HG02852 (cell line): Measurements from ENCODE around the gene GNG8.
A peak's percentile ranks its signal among the peaks of the same experiment; 100 is the strongest.

ENCODE experiments used
- ATAC-seq: cut with Tn5 transposase; IDR thresholded peaks from one replicate; pipeline ENCODE4 v1.9.1; 2021; ENCODE audit warnings: mild to moderate bottlenecking, moderate library complexity; ENCODE audit not compliant: unreplicated experiment

The GNG8 gene

DNA sequence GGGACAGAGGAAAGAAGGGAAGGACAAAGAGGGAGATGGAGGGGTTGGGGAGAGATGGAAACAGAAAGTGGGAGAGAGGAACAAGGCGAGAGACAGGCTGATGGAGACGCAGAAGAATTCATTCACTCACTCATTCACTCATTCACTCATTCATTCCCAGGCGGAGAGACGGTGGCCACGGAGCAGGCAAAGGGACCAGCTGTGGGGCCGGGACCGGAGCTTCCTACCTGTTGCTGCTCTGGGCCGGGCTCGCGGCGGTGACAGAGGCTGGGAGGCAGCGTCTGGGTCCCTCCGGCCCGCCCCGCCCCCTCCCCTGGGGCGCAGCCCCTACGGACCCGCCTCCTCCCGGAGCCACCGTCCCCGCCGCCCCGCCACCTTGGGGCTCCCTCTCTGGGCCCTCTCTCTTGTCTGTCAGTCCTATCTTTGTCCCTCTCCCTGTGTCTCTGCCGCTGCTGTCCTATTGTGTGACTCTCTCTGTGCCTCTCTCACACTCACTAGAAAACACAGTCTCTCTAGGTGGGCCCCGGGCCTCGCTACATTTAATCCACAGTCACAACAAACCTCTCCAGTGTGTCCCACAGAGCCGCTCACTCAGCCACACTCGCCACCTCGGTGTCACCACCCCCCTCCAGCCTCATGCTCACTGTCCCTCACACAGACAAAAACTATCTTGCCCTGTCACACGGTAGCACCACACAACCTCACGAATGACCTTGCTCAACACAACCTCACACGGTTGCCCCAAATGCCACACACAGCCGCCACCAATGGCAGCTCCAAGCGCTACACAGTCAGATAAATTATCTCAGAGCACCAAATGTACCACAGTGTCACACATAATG lies at the start of gene GNG8:
GNG8 (minus strand) TSS at position 283 of the 842 bp plus-strand sequence. CDS start 1,520 bp downstream, outside the sequence.
- ATAC-seq, result no peak

DNA sequence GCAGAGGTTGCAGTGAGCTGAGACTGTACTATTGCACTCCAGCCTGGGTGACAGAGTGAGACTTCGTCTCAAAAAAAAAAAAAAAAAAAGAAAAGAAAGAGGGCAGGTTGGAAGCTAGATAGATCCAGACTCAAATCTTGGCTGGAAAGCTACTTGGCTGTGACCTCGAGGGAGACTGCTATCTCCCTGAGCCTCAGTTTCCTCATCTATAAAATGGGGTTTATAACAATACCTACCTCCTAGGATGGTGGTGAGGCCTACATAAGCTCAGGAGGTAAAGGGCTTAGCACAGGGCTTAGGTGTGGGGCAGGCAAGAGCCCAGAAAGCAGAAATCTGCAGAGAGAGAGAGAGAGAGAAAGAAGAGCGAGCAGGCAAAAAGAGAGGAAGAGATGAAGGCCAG lies 49.2 kb upstream of the GNG8 start:
- no peak for ATAC-seq

DNA sequence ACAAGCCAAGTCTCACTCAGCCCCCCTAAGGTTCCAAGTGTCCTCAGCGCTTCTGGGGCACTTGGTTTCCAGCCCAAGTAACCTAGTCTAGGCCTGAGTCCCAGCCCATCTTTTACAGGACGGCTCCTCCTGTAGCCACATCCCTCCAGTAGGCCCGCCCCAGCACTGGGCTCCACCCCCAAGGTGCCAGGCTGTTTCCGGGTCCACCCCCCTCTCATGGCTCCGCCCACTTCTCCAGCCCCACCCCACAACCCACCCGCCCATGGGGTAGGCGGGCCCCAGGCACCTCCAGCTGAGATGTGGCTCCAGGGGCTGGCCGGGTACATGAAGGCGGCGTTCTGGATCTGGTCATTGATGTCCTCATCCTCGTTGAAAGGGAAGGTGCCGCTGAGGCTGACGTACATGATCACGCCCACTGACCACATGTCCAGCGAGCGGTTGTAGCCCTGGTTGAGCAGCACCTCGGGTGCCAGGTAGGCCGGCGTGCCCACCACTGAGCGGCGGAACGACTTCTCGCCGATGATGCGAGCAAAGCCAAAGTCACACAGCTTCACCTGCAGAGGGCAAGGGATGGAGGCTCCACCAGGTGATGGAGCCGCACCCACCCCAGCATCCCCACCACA lies 42.2 kb upstream of the GNG8 start:
- no peak for ATAC-seq

DNA sequence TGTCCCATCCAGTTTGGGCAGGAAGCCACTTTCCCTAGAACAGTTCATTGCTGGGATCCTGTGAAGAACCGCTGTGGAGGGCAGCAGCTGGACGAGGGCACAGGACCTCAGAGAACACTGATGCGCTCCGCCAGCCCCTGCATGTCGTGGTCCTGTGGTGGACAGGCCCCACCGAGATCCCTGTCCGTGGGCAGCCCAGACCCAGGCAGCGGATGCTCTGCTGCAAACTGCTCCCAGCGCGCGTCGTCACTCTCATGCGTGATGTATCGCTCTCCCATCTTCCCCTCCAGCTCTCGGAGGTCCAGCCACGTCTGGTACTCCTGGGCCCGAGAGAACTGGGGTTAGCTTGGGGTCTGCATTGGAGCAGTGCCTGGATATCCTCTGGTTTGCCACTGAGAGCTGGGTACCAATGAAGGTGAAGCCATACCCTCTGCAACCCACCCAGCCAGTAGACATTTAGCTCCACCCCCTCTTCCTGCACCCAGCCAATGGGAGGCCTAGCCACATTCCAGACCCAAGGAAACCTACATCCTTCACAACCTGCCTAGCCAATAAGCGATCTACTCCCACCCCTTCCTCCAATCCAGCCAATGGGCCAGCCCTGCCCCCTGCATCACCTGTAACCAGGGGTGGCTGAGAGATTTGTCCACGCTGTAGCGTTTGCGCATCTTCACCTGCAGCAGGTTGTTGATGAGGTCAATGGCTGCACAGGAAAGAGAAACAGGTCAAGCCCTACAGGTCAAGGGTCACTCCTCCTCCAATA lies 38.6 kb upstream of the GNG8 start:
- ATAC-seq, result no peak

DNA sequence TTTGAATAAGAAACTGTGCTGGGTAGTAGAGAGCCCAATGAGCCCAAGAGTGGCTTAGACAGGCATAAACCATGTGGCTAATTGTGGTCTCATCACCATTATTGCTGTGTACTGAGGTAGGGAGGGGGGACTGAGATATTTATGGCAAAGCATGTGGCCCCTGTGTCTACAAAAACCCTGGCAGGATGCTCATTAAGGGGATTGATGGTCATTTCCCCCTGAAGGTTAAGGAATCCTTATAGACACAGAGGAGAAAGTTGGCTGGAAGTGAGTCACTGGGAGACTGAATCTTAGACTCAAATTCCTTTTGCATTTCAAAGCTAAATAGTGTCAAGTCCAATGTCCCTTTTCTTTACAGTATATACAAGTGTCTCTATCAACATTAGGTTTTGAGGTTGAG lies 34.8 kb upstream of the GNG8 start:
- ATAC-seq, result no peak

DNA sequence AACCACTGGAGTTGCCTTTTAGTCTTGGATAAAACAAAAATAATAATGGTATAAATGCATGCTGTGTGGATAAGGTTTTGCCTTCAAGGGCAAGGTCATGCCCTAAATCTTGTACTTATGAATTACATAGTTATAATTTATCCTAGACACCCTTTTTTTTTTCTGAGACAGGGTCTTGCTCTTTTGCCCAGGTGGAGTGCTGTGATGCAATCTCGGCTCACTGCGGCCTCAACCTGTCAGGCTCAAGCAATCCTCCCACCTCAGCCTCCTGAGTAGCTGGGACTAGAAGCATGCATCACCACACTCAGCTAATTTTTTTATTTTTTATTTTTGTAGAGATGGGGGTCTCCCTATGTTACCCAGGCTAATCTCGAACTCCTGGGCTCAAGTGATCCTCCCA lies 32.7 kb upstream of the GNG8 start:
- no peak for ATAC-seq

DNA sequence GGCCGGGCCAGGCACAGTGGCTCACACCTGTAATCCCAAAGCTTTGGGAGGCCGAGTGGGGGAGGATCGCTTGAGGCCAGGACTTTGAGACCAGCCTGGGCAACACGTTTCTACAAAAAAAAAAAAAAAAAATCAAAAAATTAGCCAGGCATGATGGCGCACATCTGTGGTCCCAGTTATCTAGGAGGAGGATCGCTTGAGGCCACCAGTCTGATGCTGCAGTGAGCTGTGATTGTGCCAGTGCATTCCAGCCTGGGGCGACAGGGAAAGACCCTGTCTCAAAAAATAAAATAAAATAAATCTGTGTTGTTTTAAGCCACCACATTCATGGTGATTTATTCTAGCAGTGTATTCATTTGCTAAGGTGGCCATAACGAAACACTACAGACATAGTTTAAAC lies 29.1 kb upstream of the GNG8 start:
- ATAC-seq, result no peak

DNA sequence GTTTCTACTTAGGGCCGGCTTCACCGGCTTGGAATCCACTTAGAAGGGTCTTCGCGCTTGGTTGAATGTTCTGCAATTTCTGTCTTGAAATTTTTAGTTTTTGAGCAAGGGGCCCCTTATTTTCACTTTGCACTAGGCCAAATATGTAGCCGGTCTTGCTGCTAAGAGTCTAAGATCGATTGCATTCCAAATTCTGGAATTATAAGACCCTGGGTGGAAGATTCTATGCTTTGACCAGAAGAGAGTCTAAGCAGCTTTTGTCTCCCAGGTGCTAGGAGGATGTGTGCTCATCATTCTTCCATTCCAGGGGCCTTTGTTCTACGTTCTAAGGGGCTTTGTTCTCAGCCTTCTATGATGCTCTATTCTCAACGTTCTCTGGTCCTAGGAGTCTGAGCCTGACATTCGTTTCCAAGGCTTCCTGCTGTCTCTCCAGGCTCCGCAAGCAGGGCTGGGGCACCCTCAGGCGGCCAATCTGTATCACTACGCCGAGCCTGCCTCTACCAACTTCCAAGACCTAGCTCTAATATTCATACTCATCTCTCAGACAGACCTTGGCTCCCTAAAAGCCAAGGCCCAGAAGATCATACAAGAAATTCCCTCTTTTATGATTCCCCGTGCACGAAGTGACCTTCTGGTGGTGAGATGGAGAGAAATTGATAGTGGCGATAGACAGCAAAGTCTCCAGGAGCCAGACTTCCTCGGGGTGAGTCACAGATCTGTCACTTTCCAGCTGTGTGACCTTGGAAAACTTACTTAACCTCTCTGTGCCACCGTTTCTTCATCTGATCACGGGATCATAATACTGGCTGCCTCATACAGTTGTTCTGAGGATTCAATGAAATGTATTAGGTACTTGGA lies 26.0 kb upstream of the GNG8 start:
- ATAC-seq, result no peak

DNA sequence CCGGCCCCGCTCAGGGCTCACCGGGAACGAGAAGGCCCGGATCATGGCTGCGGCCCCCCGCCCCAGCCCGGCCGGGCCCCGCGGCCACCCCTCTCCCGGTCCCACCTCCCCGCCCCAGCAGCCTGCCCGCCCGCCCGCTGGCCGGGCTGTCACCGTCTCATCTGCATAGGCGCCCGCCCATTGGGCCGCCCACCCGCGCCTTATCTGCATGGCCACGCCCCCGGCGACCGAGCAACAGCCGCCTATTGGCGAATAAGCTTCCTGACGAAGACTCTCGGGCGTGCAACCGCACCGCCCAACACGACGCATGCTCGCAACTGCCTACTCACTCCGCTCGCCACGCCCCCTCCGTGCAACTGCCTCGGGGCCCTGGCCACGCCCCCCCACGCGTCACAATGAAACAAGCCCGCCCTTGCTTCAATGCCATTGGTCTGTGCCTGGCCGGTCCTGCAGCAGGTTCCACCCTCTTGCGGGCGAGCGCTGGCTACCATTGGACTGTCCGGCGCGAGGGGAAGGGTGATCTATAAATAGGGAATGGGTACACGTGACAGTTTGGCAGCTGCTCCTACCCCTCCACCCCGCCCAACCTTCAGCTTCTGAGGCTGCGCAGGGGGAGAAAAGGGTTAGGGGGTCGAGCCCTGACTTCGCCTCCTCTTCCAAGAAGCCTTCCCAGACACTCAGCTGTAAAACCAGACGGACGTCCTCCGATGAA lies 25.2 kb upstream of the GNG8 start, which contains the start of gene DACT3:
DACT3 (minus strand) TSS at position 163 of the 712 bp plus-strand sequence; CDS start at position 45, 118 bp downstream.
- peak; percentile 89 for ATAC-seq

DNA sequence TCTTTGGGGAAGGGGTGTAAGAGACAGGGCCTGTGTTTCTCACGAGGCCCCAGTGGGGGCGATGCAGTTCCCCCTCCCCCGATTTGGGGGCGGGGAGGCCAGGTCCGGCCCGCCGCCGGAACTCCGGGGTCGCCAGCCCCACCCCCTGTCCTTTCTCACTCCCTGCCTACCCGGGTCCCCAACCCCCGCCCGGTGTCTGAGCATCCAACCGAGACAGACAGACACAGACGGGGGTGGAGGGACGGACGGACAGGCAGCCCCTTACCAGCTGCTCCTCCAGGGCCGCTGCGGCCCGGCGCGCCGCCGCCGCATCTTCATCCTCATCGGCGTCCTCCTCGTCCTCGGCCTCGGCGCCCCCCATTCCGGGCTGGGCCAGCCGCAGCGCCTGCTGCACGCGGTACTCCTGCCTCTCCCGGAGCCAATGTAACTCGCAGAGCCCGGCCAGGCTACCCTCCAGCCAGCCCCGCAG lies 24.6 kb upstream of the GNG8 start:
- peak; percentile 11 for ATAC-seq

DNA sequence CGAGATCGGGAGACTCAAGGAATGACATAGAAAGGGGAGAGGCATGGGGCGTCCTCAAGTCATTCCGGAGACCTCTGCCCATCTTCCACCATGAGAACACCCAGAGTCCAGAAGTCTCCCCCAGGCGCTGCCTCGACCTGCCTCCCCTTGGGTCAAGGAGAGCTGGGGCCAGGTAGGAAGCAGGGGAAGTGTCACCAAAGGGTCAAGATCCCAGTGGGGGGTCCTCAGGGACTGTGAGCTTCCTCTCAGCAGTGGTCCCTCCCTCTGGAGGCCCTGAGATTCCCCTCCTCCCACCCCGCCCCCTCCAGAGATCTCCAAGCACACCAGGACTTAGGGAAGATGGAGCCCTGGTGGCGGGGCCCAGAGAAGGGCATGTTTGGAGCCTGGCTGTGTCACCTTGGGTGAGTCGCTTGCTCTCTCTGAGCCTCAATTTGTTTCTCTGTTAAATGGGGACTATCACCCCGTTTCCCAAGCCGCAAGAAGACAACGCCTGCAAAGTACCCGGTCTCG lies 24.1 kb upstream of the GNG8 start:
- no peak for ATAC-seq

DNA sequence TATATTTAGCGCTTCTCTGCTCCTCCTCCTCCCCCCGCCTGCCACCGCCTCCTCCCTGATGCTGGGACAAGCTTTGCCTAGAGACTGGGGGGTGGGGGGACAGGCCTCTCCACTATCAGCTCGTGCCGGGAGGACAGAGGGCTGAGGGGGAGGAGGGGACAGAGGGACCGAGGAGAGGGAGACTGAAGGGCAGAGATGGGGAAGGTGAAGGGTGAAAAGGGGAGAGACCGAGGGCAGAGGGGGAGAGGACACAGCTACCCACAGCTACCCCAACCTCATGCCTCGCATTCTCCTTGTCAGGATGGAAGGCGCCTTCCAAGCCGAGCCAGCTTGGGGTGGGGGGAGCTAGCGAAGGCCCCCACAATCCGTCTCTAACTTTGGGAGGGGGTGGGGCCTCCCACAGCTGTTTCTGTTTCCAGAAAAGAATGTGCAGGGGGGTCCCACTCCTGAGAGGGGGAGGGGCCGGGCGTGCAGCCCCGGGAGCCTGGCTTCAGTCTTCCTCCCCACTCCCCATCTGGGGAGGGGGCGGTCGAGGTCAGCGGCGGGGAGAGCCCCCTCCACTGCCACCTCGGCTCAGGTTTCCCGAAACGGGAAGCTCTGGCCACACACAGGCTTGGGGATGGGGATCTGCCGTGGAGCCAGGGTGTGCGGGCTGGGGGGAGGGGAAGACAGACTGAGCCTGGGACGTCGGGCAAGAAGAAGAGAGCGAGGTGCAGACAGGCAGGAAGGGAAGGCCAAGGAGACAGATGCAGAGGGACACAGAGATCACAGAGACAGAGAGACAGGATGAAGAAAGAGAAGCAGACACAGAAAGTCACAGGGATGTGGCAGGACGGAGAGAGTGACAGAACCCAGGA lies 23.4 kb upstream of the GNG8 start:
- no peak for ATAC-seq

DNA sequence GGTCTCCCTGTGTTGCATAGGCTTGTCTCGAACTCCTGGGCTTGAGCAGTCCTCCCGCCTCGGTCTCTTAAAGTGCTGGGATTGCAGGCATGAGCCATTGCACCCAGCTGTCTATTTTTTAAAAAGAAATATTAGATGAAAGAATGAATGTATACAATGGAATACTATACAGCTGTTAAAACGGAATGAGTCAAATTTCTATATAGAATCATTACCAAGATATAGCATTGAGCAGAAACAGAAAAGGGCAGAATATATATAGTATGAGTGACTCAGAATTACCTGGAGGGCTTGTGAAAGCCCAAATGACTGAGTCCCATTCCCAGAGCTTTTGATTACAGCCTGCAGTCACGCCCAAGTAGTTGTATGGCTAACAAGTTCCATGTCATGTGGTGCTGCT lies 20.5 kb upstream of the GNG8 start:
- ATAC-seq, result no peak

DNA sequence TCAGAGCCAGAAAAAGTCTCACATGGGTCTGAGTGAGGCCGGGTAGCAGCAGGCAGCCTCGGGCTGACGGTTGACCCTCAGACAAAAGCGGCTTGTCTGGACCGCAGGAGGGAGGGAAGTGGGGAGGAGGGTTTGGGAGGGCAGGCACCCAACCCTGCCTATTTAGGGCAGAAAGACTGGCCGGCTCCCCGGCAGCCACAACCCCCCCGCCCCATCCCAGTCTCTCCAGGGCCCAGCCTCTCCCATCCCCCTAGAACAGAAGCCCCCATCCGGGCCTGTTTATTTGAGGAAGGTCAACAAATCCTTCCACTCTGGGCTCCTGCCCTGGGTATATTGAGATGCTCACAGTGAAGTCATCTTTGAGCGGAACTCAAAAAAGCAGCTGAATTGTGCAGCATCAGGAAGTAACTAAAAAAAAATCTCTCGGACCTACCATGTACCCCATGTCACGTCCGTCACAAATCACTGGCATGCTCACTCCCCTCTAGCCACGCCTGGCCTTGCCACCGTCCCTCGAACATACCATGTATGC lies 18.7 kb upstream of the GNG8 start:
- ATAC-seq, result no peak

DNA sequence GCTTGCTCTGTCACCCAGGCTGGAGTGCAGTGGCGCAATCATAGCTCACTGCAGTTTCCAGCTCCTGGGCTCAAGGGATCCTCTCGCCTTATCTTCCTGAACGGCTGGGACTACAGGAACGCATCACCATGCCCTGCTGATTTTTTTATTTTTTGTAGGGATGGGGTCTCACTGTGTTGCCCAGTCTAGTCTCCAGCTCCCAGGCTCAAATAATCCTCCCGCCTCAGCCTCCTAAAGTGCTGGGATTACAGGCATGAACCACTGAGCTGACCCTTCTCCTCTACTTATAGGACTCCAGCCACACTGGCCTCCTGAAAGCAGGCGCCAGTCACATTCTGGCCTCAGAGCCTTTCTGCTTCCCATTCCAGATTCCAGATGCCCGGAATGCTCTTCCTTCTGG lies 14.4 kb upstream of the GNG8 start:
- ATAC-seq, result no peak

DNA sequence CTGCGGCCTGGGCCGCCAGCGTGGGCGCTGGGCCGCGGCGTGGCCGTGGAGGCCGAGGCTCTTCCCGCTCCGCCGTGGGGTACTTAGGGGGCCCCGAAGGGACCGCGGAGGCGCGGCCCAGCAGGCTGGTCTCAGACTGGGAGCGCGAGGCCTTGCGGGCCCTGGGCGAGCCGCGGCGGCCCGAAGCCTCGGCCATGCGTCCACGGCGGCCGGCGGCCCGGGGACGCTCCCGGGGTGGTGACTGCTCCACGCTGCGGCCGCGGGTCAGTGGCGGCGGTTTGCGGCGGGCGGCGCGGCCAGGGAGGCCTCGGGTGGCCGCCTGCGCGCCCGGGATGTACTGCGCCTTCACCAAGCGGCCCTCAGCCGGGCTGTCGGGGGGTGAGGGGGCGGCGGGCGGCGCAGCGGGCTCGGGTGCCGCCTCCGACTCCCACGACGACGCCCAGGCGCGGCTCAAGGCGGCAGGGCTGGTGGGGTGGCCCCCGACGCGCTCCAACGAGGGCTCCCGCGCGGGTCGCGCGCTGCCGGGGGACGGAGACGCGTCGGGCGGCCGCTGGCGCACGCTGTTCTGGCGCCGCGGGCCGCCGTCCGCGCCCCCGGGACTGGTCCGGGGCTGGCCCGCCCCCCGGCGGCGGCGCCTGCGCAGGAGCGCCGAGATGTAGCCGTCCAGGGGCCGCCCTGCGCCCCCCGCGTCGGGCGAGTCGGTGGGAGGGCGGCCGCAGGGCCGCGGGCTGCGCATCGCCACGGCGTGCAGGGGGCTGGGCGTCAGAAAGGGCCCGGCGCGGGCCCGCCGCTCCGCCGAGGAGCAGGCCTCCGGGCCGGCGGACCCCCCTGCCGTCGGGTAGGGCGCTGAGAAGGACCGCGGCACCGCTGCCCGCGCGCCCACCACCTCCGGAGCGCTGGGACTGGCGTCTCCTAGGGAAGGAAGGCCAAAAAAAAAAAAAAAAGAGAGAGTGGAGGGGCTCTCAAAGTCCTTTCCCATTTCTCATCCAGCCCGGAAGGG lies 13.3 kb upstream of the GNG8 start:
- ATAC-seq, result no peak
